Fibroblast of peridontal ligament (primary cell): ENCODE results near the gene FHL1.
A peak's percentile ranks its signal among the peaks of the same experiment; 100 is the strongest.
"Not testable (repeated sequence)": the region's sequence is repeated elsewhere in the genome, so short reads cannot be mapped to it uniquely, and the experiment has no call there.

Experiments used
- DNase-seq: peaks from one replicate; pipeline ENCODE4 v3.0.0-alpha.2; 2010; ENCODE audit errors: extremely low read depth

Gene FHL1

GRCh38 chrX:136209016-136209738, 61.8 kb downstream of the FHL1 start:
- DNase-seq: peak; percentile 71

DNA sequence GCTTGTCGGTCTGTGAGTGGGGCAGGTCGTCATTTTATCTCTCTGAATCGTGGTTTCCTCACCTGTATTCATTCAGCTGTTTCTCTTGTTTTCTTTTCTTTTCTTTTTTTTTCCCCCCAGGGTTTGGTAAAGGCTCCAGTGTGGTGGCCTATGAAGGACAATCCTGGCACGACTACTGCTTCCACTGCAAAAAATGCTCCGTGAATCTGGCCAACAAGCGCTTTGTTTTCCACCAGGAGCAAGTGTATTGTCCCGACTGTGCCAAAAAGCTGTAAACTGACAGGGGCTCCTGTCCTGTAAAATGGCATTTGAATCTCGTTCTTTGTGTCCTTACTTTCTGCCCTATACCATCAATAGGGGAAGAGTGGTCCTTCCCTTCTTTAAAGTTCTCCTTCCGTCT, 62.4 kb downstream of the FHL1 start:
- no peak for DNase-seq

GRCh38 chrX:136210243-136210642, 62.9 kb downstream of the FHL1 start:
- no peak for DNase-seq

DNA sequence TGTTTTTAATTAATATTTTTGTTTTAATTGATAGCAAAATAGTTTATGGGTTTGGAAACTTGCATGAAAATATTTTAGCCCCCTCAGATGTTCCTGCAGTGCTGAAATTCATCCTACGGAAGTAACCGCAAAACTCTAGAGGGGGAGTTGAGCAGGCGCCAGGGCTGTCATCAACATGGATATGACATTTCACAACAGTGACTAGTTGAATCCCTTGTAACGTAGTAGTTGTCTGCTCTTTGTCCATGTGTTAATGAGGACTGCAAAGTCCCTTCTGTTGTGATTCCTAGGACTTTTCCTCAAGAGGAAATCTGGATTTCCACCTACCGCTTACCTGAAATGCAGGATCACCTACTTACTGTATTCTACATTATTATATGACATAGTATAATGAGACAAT, 63.5 kb downstream of the FHL1 start:
- DNase-seq: no peak

DNA sequence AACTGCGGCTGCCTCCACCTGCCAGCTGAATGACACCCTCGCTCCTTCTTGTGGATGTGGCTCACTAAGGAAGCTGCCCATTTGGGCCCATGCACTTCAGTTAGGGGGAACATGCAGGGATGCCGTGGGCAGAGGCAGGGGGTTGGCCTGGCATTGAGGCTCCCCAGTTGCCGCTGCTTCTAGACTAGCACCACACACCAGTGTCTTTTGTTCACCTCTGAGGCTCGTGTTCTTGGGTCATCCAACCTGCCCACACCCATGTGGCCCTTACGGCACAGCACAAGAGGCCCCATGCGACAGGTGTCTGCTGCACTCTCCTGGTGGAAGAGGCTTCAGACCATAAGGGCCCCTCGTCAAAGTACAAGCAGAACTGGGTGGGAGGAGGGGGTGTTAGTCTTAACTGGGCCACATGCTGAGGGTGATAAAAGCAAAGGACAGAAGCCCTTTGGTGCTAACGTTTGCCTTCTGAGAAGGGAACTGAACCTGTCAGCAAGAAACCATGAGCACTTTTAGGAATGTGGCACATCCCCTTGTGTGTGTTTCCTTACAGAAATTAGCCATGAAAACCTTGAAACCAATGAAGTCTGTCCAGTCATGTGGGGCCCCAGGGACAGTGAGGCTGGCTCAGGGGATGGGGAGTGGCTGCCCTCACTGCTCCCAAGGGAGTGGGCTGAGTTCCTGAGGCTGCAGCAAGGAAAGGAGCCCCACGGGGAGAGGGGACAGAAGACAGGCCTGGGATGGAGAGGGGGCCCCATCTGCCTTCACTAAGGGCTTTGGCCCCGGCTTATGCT, 64.6 kb downstream of the FHL1 start:
- DNase-seq: no peak

DNA sequence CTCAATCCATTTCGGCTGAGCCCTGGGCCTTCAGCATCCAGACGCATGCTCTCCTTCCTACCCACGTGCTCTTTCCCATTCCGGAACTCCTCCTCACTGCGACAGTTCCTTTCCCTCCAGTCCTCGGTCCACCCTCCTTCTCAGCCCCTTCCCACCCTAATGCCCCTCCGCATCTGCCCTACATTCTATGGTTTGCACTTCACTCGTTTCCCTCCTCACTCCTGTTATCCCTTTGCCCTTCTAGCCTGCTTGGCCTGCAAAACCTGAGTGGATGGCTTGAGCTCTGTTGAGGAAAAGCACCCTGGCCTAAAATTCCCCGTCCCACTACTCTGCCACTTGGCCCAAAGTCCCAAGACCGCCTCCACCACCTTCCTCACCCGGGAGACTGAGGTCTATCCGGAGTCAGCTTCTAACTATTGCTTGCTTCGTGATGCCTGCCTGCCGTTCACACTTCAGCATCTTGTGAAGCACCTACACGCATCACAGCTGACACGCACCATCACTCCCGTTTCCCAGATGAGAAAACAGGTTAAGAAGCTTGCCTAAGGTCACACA, 65.3 kb downstream of the FHL1 start:
- DNase-seq: no peak

- peak; percentile 82 for DNase-seq
Measured at GRCh38 chrX:136214551-136214950, 67.2 kb downstream of the FHL1 start.

DNA sequence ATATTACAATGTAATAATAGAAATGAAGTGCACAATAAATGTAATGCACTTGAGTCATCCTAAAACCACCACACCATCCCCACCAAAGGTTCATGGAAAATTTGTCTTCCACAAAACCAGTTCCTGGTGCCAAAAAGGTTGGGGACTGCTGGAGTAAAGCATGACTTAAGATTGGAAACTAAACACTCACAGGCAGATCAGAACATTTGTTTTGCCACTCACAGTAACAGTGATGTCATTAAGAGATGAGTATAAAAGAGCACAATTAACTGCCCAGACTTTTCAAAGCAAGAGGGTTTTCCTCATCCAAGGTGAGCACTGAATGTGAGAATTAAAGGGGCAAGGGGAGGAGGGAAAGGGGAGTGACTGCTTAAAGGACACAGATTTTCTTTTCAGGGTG, 68.2 kb downstream of the FHL1 start:
- peak; percentile 36 for DNase-seq

DNA sequence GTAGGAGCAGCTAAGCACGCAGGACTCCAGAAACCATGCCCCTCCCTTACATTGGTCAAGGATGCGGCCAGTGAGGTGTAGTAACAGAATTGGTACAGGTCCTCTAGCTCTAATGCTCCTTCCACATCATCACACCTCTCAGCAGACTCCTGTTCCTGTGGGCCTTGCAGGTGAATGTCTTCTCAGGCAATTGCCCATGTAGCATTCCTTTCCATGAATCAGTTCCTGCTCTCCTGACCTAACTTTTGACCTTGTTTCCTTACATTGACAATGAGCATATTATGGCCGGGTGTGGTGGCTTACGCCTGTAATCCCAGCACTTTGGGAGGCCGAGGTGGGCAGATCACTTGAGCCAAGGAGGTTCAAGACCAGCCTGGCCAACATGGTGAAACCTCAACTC, 72.6 kb downstream of the FHL1 start:
- DNase-seq: no peak

- DNase-seq: no peak
Measured at GRCh38 chrX:136220540-136220939, 73.2 kb downstream of the FHL1 start.

- no peak for DNase-seq
Measured at GRCh38 chrX:136220951-136221350, 73.6 kb downstream of the FHL1 start.

GRCh38 chrX:136221851-136222513, 74.6 kb downstream of the FHL1 start:
- no peak for DNase-seq

GRCh38 chrX:136227074-136227473, 79.7 kb downstream of the FHL1 start:
- DNase-seq: no peak

DNA sequence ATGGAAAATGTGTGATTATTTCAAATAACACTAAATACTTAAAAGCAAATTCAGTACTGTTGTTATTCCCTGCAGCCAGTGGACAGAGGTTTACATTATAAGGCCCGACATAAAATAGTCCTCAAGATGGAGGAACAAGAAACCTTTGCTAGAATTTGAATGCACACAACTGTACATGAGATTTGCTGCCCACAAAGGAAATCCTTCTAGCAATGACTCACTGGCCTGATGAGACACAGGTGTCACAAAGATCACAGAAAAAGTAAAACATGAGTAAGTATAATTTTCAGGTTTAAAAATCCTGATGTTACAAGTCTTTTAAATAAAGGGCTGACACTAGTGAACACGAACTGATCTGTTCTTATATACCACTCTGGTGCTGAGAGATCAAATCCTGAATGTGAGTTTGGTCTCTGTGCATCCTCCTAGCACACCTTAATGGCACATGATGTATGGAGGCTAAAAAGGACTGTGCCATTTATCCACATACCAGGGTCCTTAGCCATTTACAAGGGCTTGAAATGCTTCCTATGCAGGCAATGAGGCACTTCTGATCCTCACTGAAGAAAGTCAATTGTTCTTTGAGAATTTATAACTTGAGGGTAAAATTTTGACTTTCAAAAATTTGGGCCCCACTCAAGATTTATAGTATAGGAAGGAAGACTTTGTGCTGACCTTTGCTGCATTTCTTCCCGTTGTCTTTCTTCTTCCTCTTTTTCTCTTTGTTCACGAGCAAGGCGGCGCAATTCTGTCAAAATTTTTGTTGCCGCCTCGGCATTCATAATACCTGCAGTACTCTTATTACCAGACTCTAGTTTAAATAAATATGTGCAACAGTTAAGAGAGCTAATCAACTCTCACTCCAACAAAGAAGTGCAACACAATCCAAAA, 80.9 kb downstream of the FHL1 start:
- no peak for DNase-seq

GRCh38 chrX:136228839-136229207, 81.5 kb downstream of the FHL1 start:
- DNase-seq: no peak

DNA sequence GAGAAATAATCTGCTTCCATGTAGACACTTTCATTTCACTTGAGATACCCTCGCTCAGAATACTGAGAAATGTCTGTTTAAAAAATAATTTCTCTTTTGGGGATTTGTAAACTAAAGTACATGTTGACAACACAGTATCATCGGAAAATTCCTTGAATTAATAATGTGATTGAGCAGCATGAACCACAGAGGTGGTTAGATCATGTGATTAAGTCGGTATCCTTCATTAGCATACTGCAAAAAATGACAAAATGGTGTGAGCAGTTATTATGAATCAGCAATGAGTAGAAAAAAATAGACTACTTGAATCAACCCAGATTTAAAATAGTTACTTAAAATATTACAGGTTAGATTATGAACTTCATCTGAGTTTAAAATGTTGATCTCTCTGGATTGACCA, 89.7 kb downstream of the FHL1 start:
- no peak for DNase-seq

GRCh38 chrX:136237849-136238248, 90.5 kb downstream of the FHL1 start:
- DNase-seq: not testable (repeated sequence)

DNA sequence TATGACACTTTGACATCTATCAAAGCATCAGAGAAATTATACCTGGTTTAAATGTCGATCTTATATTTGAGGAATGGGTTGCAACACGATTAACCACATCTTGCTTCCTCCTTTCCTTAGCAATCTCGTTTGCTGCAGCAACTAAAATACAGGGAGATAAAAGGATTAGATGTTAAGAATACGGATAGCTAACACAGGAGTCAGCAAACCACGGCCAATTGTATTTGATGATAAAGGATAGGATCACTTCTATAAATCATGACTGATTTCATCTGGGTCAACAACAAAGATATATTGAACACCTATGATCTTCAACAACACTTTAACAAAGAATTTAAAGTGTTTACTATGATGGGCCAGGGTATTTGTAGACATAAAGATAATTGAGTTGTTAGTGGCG, 98.9 kb downstream of the FHL1 start:
- no peak for DNase-seq

GRCh38 chrX:136250191-136251040, 103.1 kb downstream of the FHL1 start:
- peak; percentile 29 for DNase-seq
